Heart left ventricle (tissue), 16 donors: Measurements from ENCODE around the gene RGS16. TPM values are rescaled to one million over a fixed set of nuclear protein-coding genes. Genes with fewer than 3 reads are reported as not detected.
A peak's percentile ranks its signal among the peaks of the same experiment; 100 is the strongest.

Source experiments
- ATAC-seq, 4 donors: fragments of 200-7000 bp; cut with Tn5 transposase; one replicate each; pipeline ENCODE4 v1.9.1; 2020 to 2022; ENCODE audit warnings: moderate library complexity in 4 of 4, mild to moderate bottlenecking in 3 of 4, moderate number of reproducible peaks in 1 of 4
- DNase-seq, 5 donors: peaks; one replicate each; pipeline ENCODE4 v3.0.0-alpha.2; 2020
- H3K27ac ChIP-seq, 12 donors: fragments of 200-600 bp; sonication (generic) in 4 of 12; one replicate each; pipeline versions ENCODE4 v1.5.0 to v1.8.0; 2016 to 2022; ENCODE audit warnings: mild to moderate bottlenecking in 2 of 12
- H3K27me3 ChIP-seq, 9 donors: fragments of 200-600 bp; sonication (generic) in 2 of 9; one replicate each; pipeline versions ENCODE4 v1.5.1 to v1.8.0; 2016 to 2022; ENCODE audit warnings: mild to moderate bottlenecking in 3 of 9
- H3K36me3 ChIP-seq, 9 donors: fragments of 200-600 bp; sonication (generic) in 2 of 9; one replicate each; pipeline versions ENCODE4 v1.5.0 to v1.8.0; 2018 to 2022; ENCODE audit warnings: mild to moderate bottlenecking in 2 of 9
- H3K4me1 ChIP-seq, 12 donors: fragments of 200-600 bp; sonication (generic) in 4 of 12; one replicate each; pipeline versions ENCODE4 v1.5.0 to v1.8.0; 2016 to 2022; ENCODE audit warnings: mild to moderate bottlenecking in 3 of 12
- H3K4me3 ChIP-seq, 12 donors: fragments of 200-600 bp; sonication (generic) in 4 of 12; one replicate each; pipeline versions ENCODE4 v1.5.0 to v1.8.0; 2017 to 2022; ENCODE audit warnings: mild to moderate bottlenecking in 9 of 12, moderate library complexity in 4 of 12
- H3K9me3 ChIP-seq, 12 donors: fragments of 200-600 bp; sonication (generic) in 4 of 12; one replicate each; pipeline versions ENCODE4 v1.5.0 to v1.8.0; 2016 to 2022; ENCODE audit warnings: mild to moderate bottlenecking in 1 of 12
- POLR2A ChIP-seq, 2 donors: fragments of 450-650 bp; IDR thresholded peaks; one replicate each; pipeline ENCODE4 v1.6.1; 2017; ENCODE audit warnings: antibody characterized with exemption in 2 of 2, mild to moderate bottlenecking in 2 of 2, moderate library complexity in 2 of 2
- WGBS, 4 donors: extraction: QIAGEN DNeasy Blood & Tissue Kit in 2 of 4; methylation state at CpG; one replicate each; pipeline versions ENCODE4 v1.1.5 to v1.1.7; 2013 to 2018; 5-methylcytosine and 5-hydroxymethylcytosine counted together
- intact Hi-C, 10 donors: fragments of 100-400 bp; cut with DNase I; formaldehyde crosslinking; loops; one replicate each; pipeline versions ENCODE4 v1.11.1 to v1.14.2; 2022
- polyA plus RNA-seq, 2 donors: library from polyadenylated mRNA; stranded (reverse); fragments of 200-250 nt; gene quantifications; one replicate each; pipeline ENCODE4 v1.2.3, GENCODE V29; 2013
- total RNA-seq, 9 donors: library from RNA; depleted of rRNA in 2 of 9; stranded (reverse); fragments of >200 nt in 2 of 9; fragmentation: NEBNext Ultra II Directional in 3 of 9; extraction: Animal tissue kit (Norgen Biotek cat#: 25700) in 3 of 9; gene quantifications; one replicate each; pipeline versions ENCODE4 v1.1.0 to v1.2.4, GENCODE V29; 2016 to 2023
- TF ChIP-seq, protein P1 (sequence below), 12 donors: fragments of 200-600 bp; sonication (generic) in 4 of 12; IDR thresholded peaks; one replicate each; pipeline versions ENCODE4 v1.5.0 to v1.8.0; 2018 to 2022; ENCODE audit warnings: antibody characterized with exemption in 12 of 12, mild to moderate bottlenecking in 5 of 12
- donor health status: ischemic (EF 13 %, LVEDD 7.1; RV severe dilation, severe dysfunction).
- donor health status: healthy with polysubstance abuse.
- donor health status: DM: no; HTN: yes; CAD: no.
- donor health status: DM: no; HTN: no; CAD: no.
- donor health status: ischemic (EF 25% LVEDD 6.9; RV normal size, moderate dysfunction).
- donor health status: ischemic (EF 25% LVEDD 5.7; RV mildly dilated, moderate dysfunction).
- donor health status: healthy.
- donor health status: DM: yes; HTN: yes; CAD: no.
- donor health status: ischemic (EF 35%, LVEDD 5.7; RV mildly dilated, moderate dysfunction).
- donor health status: nonischemic (EF 11% LVEDD 7.7; RV severe dilation, severe dysfunction).
- donor health status: DM: yes; HTN: yes; CAD: no.
- donor health status: PGD.
- donor health status: ischemic (EF 29% LVEDD 5.4; RV normal size, mild dysfunction).
- donor health status: nonischemic (EF 23%, LVEDD 6.1; RV moderate dilation, normal function).

Gene RGS16
- total and polyA plus RNA-seq, 11 donors: 0.75 to 9.3 (median 2.1) TPM

DNA sequence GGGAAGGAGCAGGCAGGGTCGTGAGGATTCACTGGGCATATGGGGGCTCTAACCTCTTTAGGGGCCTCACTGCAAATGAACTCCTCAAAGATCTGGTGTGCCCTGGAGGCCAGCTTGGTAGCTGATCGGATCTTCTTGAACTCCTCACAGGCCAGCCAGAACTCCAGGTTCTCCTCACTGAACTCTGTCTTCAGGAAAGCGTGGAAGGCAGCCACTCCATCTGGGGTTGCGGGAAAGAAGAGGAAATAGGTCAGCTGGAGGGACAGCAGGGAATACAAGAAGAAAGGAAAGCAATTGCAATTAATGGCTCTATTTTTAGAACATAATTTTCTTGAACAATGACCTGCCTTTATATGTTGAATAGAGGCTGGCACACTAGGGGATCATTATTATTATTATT lies 2.3 kb downstream of the RGS16 start:
- no peaks in the 10 kb centered on the region for H3K9me3 ChIP-seq
- intact Hi-C loops: loop anchor here in 8 of 10 donors (1.0 to 5.0 kb wide), 7 partner anchors 75 to 520 kb away; no protein-coding TSS in a partner anchor
- peak overlapping the region in 11 of 12 donors; percentile 5 to 76 (median 33) for H3K27ac ChIP-seq
- ATAC-seq: no peak
- H3K4me3 ChIP-seq: peak overlapping the region in 8 of 12 donors; percentile 54 to 94 (median 70)
- WGBS, 4 donors: 46 to 68% (median 56%) methylated on average over 4 of the region's 4 CpGs
- peaks cover 0 to 25% (median 5%) of the 10 kb centered on the region in 9 donors for H3K36me3 ChIP-seq
- H3K27me3 ChIP-seq: no peaks in the 10 kb centered on the region
- no peak for DNase-seq
- peaks cover 0 to 66% (median 21%) of the 10 kb centered on the region in 12 donors for H3K4me1 ChIP-seq
- TF ChIP-seq POLR2A (IDR thresholded peaks at IDR 0.05): no peak
- TF ChIP-seq, protein P1, sequence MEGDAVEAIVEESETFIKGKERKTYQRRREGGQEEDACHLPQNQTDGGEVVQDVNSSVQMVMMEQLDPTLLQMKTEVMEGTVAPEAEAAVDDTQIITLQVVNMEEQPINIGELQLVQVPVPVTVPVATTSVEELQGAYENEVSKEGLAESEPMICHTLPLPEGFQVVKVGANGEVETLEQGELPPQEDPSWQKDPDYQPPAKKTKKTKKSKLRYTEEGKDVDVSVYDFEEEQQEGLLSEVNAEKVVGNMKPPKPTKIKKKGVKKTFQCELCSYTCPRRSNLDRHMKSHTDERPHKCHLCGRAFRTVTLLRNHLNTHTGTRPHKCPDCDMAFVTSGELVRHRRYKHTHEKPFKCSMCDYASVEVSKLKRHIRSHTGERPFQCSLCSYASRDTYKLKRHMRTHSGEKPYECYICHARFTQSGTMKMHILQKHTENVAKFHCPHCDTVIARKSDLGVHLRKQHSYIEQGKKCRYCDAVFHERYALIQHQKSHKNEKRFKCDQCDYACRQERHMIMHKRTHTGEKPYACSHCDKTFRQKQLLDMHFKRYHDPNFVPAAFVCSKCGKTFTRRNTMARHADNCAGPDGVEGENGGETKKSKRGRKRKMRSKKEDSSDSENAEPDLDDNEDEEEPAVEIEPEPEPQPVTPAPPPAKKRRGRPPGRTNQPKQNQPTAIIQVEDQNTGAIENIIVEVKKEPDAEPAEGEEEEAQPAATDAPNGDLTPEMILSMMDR (IDR thresholded peaks at IDR 0.05): no peak

DNA sequence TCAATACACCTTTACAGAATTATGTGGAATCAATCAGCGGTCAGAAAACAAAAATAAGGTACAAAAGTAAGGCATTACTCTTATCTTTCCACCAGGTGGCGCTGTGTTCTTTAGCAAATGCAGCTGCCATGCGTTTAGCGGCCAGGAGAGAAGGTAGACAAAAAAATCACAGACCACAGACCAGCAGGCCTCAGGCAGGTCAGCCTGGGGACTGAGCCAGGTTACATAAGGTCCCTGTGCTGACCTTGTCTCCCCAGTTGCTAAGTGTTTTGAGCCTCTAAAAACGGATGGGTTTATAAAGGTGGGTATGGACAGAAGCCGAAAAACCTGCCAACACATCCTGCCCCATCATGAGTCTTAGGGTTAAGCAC lies 2.8 kb downstream of the RGS16 start:
- DNase-seq (peak in 4 of 5 donors; percentile 64 to 79 (median 76)), ATAC-seq (peak in 3 of 4 donors; percentile 27 to 55 (median 41))
- no peaks in the 10 kb centered on the region for H3K27me3 ChIP-seq
- TF ChIP-seq, protein P1 (IDR thresholded peaks at IDR 0.05): peak; percentile 79 to 96 (median 88)
- no peak for TF ChIP-seq POLR2A (IDR thresholded peaks at IDR 0.05)
- H3K9me3 ChIP-seq: no peaks in the 10 kb centered on the region
- H3K4me1 ChIP-seq: peaks cover 0 to 63% (median 21%) of the 10 kb centered on the region in 12 donors
- peak overlapping the region in 10 of 12 donors; percentile 5 to 74 (median 34) for H3K27ac ChIP-seq
- WGBS, 4 donors: 10 to 17% (median 14%) methylated on average over 6 of the region's 6 CpGs
- intact Hi-C loops: loop anchor here in 8 of 10 donors (1.0 to 5.0 kb wide), 7 partner anchors 76 to 519 kb away; no protein-coding TSS in a partner anchor
- peak overlapping the region in 7 of 12 donors; percentile 54 to 94 (median 70) for H3K4me3 ChIP-seq
- H3K36me3 ChIP-seq: peaks cover 0 to 25% (median 5%) of the 10 kb centered on the region in 9 donors

DNA sequence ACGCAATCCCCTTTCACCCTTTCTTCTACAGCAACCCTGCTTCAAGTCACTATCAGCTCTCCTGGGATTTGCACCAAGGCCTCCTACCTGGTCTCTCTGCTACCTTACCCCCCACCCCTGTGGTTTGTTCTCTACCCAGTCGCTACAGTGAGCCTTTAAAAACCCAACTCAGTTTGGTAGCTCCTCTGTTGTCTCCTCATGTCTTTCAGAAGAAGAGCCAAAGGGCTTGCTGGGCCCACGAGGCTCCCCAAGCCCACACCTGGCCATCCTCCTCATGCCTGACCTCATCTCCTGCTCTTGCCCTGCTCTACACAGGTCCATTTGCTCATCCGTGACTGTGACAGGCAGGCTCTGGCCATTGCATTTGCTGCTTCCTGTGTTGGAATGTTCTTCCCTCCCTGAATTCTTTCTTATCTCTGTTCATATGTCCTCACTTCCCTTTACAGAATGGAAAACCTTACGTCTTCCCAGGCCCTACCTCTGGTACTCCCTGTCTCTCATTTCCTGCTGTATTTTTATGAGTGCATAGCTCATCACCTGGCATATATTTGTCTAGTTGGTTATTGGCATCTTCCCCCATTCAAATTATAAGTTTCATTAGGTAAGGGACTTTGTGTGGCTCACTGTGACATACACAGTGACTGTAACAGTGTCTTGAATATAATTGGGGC lies 3.3 kb downstream of the RGS16 start:
- peak overlapping the region in 7 of 12 donors; percentile 4 to 94 (median 69) for H3K4me3 ChIP-seq
- peak overlapping the region in 4 of 12 donors; percentile 13 to 60 (median 38) for H3K27ac ChIP-seq
- H3K9me3 ChIP-seq: no peaks in the 10 kb centered on the region
- H3K36me3 ChIP-seq: peaks cover 0 to 25% (median 5%) of the 10 kb centered on the region in 9 donors
- intact Hi-C loops: loop anchor here in 8 of 10 donors (1.0 to 5.0 kb wide), 7 partner anchors 76 to 519 kb away; no protein-coding TSS in a partner anchor
- ATAC-seq: no peak
- TF ChIP-seq, protein P1 (IDR thresholded peaks at IDR 0.05): no peak
- no peak for TF ChIP-seq POLR2A (IDR thresholded peaks at IDR 0.05)
- H3K27me3 ChIP-seq: no peaks in the 10 kb centered on the region
- no peak for DNase-seq
- 50 to 56% (median 52%) methylated on average over 5 of the region's 5 CpGs for WGBS, 4 donors
- H3K4me1 ChIP-seq: peaks cover 0 to 65% (median 21%) of the 10 kb centered on the region in 12 donors

DNA sequence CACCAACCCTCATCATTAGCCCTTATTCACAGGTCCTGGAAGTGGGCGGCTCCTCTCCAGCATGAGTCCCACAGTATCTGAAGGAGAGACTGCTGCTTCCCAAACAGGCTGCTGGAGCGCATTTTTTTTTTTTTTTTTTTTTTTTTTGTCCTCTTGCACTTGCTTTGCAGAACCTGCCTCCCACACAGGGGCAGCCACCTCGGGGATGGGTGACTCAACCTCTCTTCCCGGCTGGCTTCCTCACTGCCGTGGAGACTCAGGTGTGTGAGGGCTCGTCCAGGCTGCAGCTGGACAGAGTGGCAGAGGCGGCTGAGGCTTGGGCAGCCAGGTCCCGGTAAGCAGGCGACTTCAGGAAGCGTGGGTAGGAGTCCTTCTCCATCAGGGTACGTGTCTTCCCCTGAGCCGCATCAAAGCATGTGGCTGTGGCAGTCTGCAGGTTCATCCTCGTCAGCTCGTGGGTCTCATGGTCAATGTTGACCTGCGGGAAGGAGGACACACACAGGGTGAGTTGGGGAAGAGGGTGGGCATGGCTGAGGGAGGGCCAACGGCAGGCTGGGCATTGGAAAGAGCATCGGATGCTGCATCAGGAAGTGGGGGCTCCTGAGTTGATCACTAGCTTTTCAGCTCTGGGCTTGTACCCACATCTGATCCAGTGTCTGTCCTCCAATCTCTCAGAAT lies 4.0 kb downstream of the RGS16 start:
- ATAC-seq (no peak), DNase-seq (no peak)
- Histone ChIP-seq H3K4me3 (peak overlapping the region in 3 of 12 donors; percentile 4 to 94 (median 69)), H3K9me3 (no peaks in the 10 kb centered on the region), H3K36me3 (peaks cover 0 to 25% (median 5%) of the 10 kb centered on the region in 9 donors), H3K27ac (no peak overlapping the region), H3K27me3 (no peaks in the 10 kb centered on the region), H3K4me1 (peaks cover 0 to 71% (median 21%) of the 10 kb centered on the region in 12 donors)
- intact Hi-C loops: loop anchor here in 6 of 10 donors (1.0 to 5.0 kb wide), 5 partner anchors 77 to 518 kb away; no protein-coding TSS in a partner anchor
- WGBS, 4 donors: 72 to 85% (median 77%) methylated on average over 14 to 17 of the region's 17 CpGs
- TF ChIP-seq, protein P1 (IDR thresholded peaks at IDR 0.05): no peak
- TF ChIP-seq POLR2A (IDR thresholded peaks at IDR 0.05): no peak
